Measurements from ENCODE around the gene STARD8. TPM values are rescaled to one million over a fixed set of nuclear protein-coding genes. Genes with fewer than 3 reads are reported as not detected.

STARD8 gene
- total RNA-seq, 1 experiment from 2014 or later: not detected

DNA sequence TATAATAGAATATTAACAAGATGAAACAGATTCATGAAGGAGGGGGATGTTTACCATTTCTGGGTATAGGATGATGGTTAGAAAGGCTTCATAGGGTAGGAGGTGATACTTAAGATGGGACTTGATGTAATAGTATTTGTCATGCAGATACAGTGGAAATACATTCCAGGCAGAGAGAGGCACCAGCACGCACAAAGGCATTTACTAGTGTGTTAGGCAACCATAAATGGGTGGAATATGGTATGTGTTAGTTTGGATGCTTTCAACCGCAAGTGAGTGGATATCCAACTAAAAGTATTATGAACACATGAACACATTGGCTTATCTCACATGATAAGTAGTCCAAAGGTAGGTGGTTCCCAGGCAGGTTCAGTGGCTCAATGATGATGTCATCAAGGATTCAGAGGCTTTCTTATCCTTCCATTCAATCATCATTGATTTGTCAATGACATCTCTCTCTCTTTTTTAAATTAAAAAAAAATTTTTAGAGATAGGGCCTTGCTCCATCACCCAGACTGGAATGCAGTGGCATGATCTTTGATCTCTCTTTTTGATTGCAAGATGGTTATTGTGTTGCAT is 12.7 kb upstream of the STARD8 start:
- H3K27ac Mint-ChIP-seq (ENCODE audit: unreplicated experiment): no peak overlapping the region
- no TSS peak for BruUV-seq (replicated peaks)
- no peaks in the 10 kb centered on the region for H3K9me3 Mint-ChIP-seq (ENCODE audit: unreplicated experiment)
- ChIA-PET POLR2A (no interaction called here), CTCF (no interaction called here)
- H3K4me1 Mint-ChIP-seq (ENCODE audit: low read depth, unreplicated experiment): no peaks in the 10 kb centered on the region
- intact Hi-C loops (cut with micrococcal nuclease; ENCODE audit: unreplicated experiment): no loop called here
- Histone ChIP-seq H3K36me3 (ENCODE audit: control insufficient read depth, insufficient read depth, low read length) (no peaks in the 10 kb centered on the region), H3K27me3 (replicated peaks; ENCODE audit: control insufficient read depth, insufficient read depth, low read length) (no peaks in the 10 kb centered on the region), H3K4me3 (ENCODE audit: low read depth, low read length) (no peak overlapping the region), H3K9me3 (no peaks in the 10 kb centered on the region), H3K4me1 (0 out of 2 replicates have a peak, but pooled peaks cover 5% of the 10 kb centered on the region)
- H3K4me3 Mint-ChIP-seq (ENCODE audit: unreplicated experiment): no peak overlapping the region
- TF ChIP-seq, protein P1, sequence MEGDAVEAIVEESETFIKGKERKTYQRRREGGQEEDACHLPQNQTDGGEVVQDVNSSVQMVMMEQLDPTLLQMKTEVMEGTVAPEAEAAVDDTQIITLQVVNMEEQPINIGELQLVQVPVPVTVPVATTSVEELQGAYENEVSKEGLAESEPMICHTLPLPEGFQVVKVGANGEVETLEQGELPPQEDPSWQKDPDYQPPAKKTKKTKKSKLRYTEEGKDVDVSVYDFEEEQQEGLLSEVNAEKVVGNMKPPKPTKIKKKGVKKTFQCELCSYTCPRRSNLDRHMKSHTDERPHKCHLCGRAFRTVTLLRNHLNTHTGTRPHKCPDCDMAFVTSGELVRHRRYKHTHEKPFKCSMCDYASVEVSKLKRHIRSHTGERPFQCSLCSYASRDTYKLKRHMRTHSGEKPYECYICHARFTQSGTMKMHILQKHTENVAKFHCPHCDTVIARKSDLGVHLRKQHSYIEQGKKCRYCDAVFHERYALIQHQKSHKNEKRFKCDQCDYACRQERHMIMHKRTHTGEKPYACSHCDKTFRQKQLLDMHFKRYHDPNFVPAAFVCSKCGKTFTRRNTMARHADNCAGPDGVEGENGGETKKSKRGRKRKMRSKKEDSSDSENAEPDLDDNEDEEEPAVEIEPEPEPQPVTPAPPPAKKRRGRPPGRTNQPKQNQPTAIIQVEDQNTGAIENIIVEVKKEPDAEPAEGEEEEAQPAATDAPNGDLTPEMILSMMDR (IDR thresholded peaks at IDR 0.05; ENCODE audit: insufficient read depth in 1 of 2, low read depth in 1 of 2, low read length in 1 of 2, severe bottlenecking in 1 of 2, unreplicated experiment in 1 of 2): no peak
- DNase-seq: no peak
- H3K27me3 Mint-ChIP-seq (ENCODE audit: insufficient read depth, unreplicated experiment): no peaks in the 10 kb centered on the region
- H3K36me3 Mint-ChIP-seq (ENCODE audit: insufficient read depth, unreplicated experiment): no peaks in the 10 kb centered on the region

DNA sequence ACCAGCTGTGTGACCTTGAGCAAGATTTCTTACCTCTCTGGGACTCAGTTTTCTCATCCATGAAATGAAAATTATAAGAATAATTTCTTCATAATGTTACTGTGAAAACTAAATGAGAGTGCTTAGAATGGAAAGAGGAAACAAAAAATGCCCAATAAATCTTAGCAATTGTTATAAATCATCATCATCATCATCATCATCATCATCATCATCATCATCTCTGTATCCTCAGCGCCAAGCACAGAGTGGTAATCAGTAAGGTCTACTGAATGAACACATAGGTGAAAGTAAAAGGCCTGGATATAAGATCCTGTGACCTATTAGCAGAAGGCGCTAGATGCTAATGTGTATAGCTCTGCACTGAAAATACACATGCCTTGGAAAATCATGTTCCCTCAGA is 6.8 kb upstream of the STARD8 start:
- TF ChIP-seq, protein P1 (IDR thresholded peaks at IDR 0.05; ENCODE audit: insufficient read depth in 1 of 2, low read depth in 1 of 2, low read length in 1 of 2, severe bottlenecking in 1 of 2, unreplicated experiment in 1 of 2): no peak
- Mint-ChIP-seq H3K27me3 (ENCODE audit: insufficient read depth, unreplicated experiment) (no peaks in the 10 kb centered on the region), H3K36me3 (ENCODE audit: insufficient read depth, unreplicated experiment) (no peaks in the 10 kb centered on the region), H3K4me3 (ENCODE audit: unreplicated experiment) (no peak overlapping the region), H3K27ac (ENCODE audit: unreplicated experiment) (no peak overlapping the region), H3K4me1 (ENCODE audit: low read depth, unreplicated experiment) (no peaks in the 10 kb centered on the region), H3K9me3 (ENCODE audit: unreplicated experiment) (no peaks in the 10 kb centered on the region)
- intact Hi-C loops (cut with micrococcal nuclease; ENCODE audit: unreplicated experiment): loop anchor here (10.0 kb wide), 1 partner anchor 64 kb away; no protein-coding TSS in a partner anchor
- Histone ChIP-seq H3K27me3 (replicated peaks; ENCODE audit: control insufficient read depth, insufficient read depth, low read length) (no peaks in the 10 kb centered on the region), H3K36me3 (ENCODE audit: control insufficient read depth, insufficient read depth, low read length) (no peaks in the 10 kb centered on the region), H3K4me1 (no peaks in the 10 kb centered on the region), H3K9me3 (no peaks in the 10 kb centered on the region), H3K4me3 (ENCODE audit: low read depth, low read length) (no peak overlapping the region)
- no peak for DNase-seq
- ChIA-PET POLR2A (no interaction called here), CTCF (no interaction called here)
- no TSS peak for BruUV-seq (replicated peaks)

DNA sequence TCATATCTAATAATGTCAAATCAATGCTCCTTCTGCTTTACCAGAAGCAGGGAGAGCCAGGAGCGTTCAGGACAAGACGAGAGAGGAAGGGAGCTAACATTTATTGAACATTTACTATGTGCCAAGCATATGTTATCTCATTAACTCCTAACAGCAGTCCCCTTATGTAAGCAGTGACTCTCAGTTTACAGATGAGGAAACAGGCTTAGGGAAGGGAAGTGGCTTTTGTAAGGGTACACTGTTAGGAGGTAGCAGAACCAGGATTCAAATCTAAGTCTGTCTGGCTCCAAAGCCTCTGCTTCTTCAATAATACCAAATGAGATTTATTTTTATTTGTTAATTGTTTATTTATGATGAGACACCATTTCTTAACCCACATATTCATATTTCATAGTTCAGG is 2.6 kb upstream of the STARD8 start:
- no peak overlapping the region for H3K27ac Mint-ChIP-seq (ENCODE audit: unreplicated experiment)
- Histone ChIP-seq H3K27me3 (replicated peaks; ENCODE audit: control insufficient read depth, insufficient read depth, low read length) (no peaks in the 10 kb centered on the region), H3K9me3 (no peaks in the 10 kb centered on the region), H3K36me3 (ENCODE audit: control insufficient read depth, insufficient read depth, low read length) (no peaks in the 10 kb centered on the region), H3K4me3 (ENCODE audit: low read depth, low read length) (no peak overlapping the region), H3K4me1 (no peaks in the 10 kb centered on the region)
- intact Hi-C loops (cut with micrococcal nuclease; ENCODE audit: unreplicated experiment): loop anchor here (10.0 kb wide), 1 partner anchor 60 kb away; no protein-coding TSS in a partner anchor
- TF ChIP-seq, protein P1 (IDR thresholded peaks at IDR 0.05; ENCODE audit: insufficient read depth in 1 of 2, low read depth in 1 of 2, low read length in 1 of 2, severe bottlenecking in 1 of 2, unreplicated experiment in 1 of 2): no peak
- BruUV-seq (replicated peaks): no TSS peak
- ChIA-PET CTCF (no interaction called here), POLR2A (no interaction called here)
- no peak for DNase-seq
- no peaks in the 10 kb centered on the region for H3K9me3 Mint-ChIP-seq (ENCODE audit: unreplicated experiment)
- no peaks in the 10 kb centered on the region for H3K4me1 Mint-ChIP-seq (ENCODE audit: low read depth, unreplicated experiment)
- no peak overlapping the region for H3K4me3 Mint-ChIP-seq (ENCODE audit: unreplicated experiment)
- H3K36me3 Mint-ChIP-seq (ENCODE audit: insufficient read depth, unreplicated experiment): no peaks in the 10 kb centered on the region
- H3K27me3 Mint-ChIP-seq (ENCODE audit: insufficient read depth, unreplicated experiment): peaks cover 5% of the 10 kb centered on the region

All from Caco-2 (cell line).